CD14-positive monocyte (primary cell): ENCODE results near the gene GAPVD1. TPM values are rescaled to one million over a fixed set of nuclear protein-coding genes. Genes with fewer than 3 reads are reported as not detected.
A peak's percentile ranks its signal among the peaks of the same experiment; 100 is the strongest.

Experiments used
- DNase-seq, 3 donors: peaks; one replicate each; pipeline ENCODE4 v3.0.0-alpha.2; 2011 to 2022
- H2AFZ ChIP-seq: 2 replicates; pipeline ENCODE4 v1.6.0; 2012; ENCODE audit warnings: mild to moderate bottlenecking, low read depth, low read length, inconsistent platforms; ENCODE audit not compliant: insufficient read depth, poor library complexity, severe bottlenecking
- H3K27ac ChIP-seq, 2 donors: 1 replicate in 1 of 2; 2 replicates in 1 of 2; pipeline ENCODE4 v1.5.1; 2012 to 2013; ENCODE audit warnings: low read length in 2 of 2, control low read depth in 1 of 2, inconsistent platforms in 1 of 2, low read depth in 1 of 2, mild to moderate bottlenecking in 1 of 2
- H3K27me3 ChIP-seq, 2 donors: one replicate each; pipeline versions ENCODE4 v1.6.0 to v1.6.1; 2011 to 2013; ENCODE audit warnings: low read length in 2 of 2; ENCODE audit not compliant: control insufficient read depth in 2 of 2, insufficient read depth in 2 of 2
- H3K36me3 ChIP-seq, 2 donors: replicated peaks in 1 of 2; 1 replicate in 1 of 2; 2 replicates in 1 of 2; pipeline versions ENCODE4 v1.5.1 to v1.6.1; 2012 to 2013; ENCODE audit warnings: low read length in 2 of 2, control low read depth in 1 of 2, inconsistent platforms in 1 of 2, mild to moderate bottlenecking in 1 of 2; ENCODE audit not compliant: insufficient read depth in 2 of 2, control insufficient read depth in 1 of 2
- H3K4me1 ChIP-seq, 2 donors: 1 replicate in 1 of 2; 2 replicates in 1 of 2; pipeline versions ENCODE4 v1.5.1 to v1.6.1; 2012 to 2013; ENCODE audit warnings: low read length in 2 of 2, control low read depth in 1 of 2, inconsistent platforms in 1 of 2, mild to moderate bottlenecking in 1 of 2, moderate library complexity in 1 of 2; ENCODE audit not compliant: insufficient read depth in 2 of 2, control insufficient read depth in 1 of 2
- H3K4me2 ChIP-seq: replicated peaks from 2 replicates; pipeline ENCODE3; 2012; ENCODE audit warnings: low read length, moderate library complexity, mild to moderate bottlenecking; ENCODE audit not compliant: poor library complexity, severe bottlenecking; ENCODE audit errors: extremely low read depth
- H3K4me3 ChIP-seq, 3 experiments: fragments of 200-600 bp in 1 of 3; sonication (generic) in 1 of 3; replicated peaks in 1 of 3; 1 replicate in 2 of 3; 2 replicates in 1 of 3; pipeline ENCODE4 v1.5.1; 2011 to 2013; ENCODE audit warnings: low read length in 3 of 3, mild to moderate bottlenecking in 3 of 3, control low read depth in 2 of 3, low read depth in 2 of 3, inconsistent platforms in 1 of 3, moderate library complexity in 1 of 3
- H3K79me2 ChIP-seq: 2 replicates; pipeline ENCODE4 v1.6.0; 2012; ENCODE audit warnings: mild to moderate bottlenecking, control low read depth, inconsistent platforms, low read length, moderate library complexity; ENCODE audit not compliant: insufficient read depth
- H3K9ac ChIP-seq: 2 replicates; pipeline ENCODE4 v1.6.0; 2017; ENCODE audit warnings: low read length, mild to moderate bottlenecking; ENCODE audit not compliant: insufficient read depth, poor library complexity, severe bottlenecking
- H3K9me3 ChIP-seq, 2 donors: replicated peaks in 1 of 2; 1 replicate in 1 of 2; 2 replicates in 1 of 2; pipeline versions ENCODE4 v1.5.1 to v1.6.1; 2012 to 2013; ENCODE audit warnings: low read length in 2 of 2, control low read depth in 1 of 2; ENCODE audit not compliant: control insufficient read depth in 1 of 2, insufficient read depth in 1 of 2
- H4K20me1 ChIP-seq: 2 replicates; pipeline ENCODE4 v1.6.0; 2012; ENCODE audit warnings: mild to moderate bottlenecking, low read length, control low read depth, moderate library complexity; ENCODE audit not compliant: insufficient read depth
- H3K27ac Mint-ChIP-seq, 7 donors: one replicate each; pipeline ENCODE4 v1.8.0; 2020; ENCODE audit warnings: mild to moderate bottlenecking in 7 of 7, mixed read lengths in 7 of 7, moderate library complexity in 6 of 7, inconsistent platforms in 2 of 7
- H3K27me3 Mint-ChIP-seq, 3 donors: one replicate each; pipeline ENCODE4 v1.8.0; 2021 to 2022; ENCODE audit warnings: low read depth in 3 of 3, mild to moderate bottlenecking in 3 of 3, mixed read lengths in 3 of 3, moderate library complexity in 3 of 3, inconsistent platforms in 1 of 3
- H3K36me3 Mint-ChIP-seq, 2 donors: one replicate each; pipeline ENCODE4 v1.8.0; 2020; ENCODE audit warnings: mixed read lengths in 2 of 2, inconsistent platforms in 1 of 2, mild to moderate bottlenecking in 1 of 2
- H3K4me1 Mint-ChIP-seq: one replicate; pipeline ENCODE4 v1.8.0; 2020; ENCODE audit warnings: mild to moderate bottlenecking, mixed read lengths
- H3K4me3 Mint-ChIP-seq, 2 donors: one replicate each; pipeline ENCODE4 v1.8.0; 2020; ENCODE audit warnings: mild to moderate bottlenecking in 2 of 2, mixed read lengths in 2 of 2, moderate library complexity in 1 of 2
- H3K9me3 Mint-ChIP-seq, 7 donors: one replicate each; pipeline ENCODE4 v1.8.0; 2020 to 2022; ENCODE audit warnings: mixed read lengths in 7 of 7, mild to moderate bottlenecking in 6 of 7, moderate library complexity in 6 of 7, inconsistent platforms in 2 of 7
- WGBS: methylation state at CpG from one replicate; pipeline ENCODE4 v1.1.5; 2013; ENCODE audit warnings: missing lambda C conversion rate; ENCODE audit not compliant: insufficient coverage; 5-methylcytosine and 5-hydroxymethylcytosine counted together
- intact Hi-C, 2 donors: fragments of 100-400 bp; cut with micrococcal nuclease; formaldehyde crosslinking; loops; one replicate each; pipeline versions ENCODE4 v1.15.0 to v1.15.1; 2023
- polyA plus RNA-seq, 3 donors: library from polyadenylated mRNA; depleted of rRNA in 1 of 3; unstranded in 2 of 3; stranded (reverse) in 1 of 3; fragments of 300-500 nt in 2 of 3; fragments of >200 nt in 1 of 3; fragmentation: Illumina TruSeq in 2 of 3; gene quantifications; 1 replicate in 2 of 3; 2 replicates in 1 of 3; pipeline ENCODE4 v1.2.3, GENCODE V29; 2012 to 2021
- TF ChIP-seq, protein P1 (sequence below): fragments of 200-600 bp; IDR thresholded peaks from one replicate; pipeline ENCODE4 v1.8.0; 2022; ENCODE audit warnings: antibody characterized with exemption, mild to moderate bottlenecking

The GAPVD1 gene
- polyA plus RNA-seq, 3 donors: 18.7 to 49.2 (median 30.5) TPM

GRCh38 chr9:125410522-125410894 lies 148.9 kb downstream of the GAPVD1 start:
- peak overlapping the region in 1 of 2 donors; percentile 67 for H3K4me3 Mint-ChIP-seq
- intact Hi-C loops: no loop called here
- no peaks in the 10 kb centered on the region for H3K36me3 ChIP-seq
- no peak overlapping the region for H3K9ac ChIP-seq
- no peak overlapping the region for H3K4me3 ChIP-seq
- H2AFZ ChIP-seq: no peak overlapping the region
- H3K79me2 ChIP-seq: no peaks in the 10 kb centered on the region
- H3K27ac ChIP-seq: no peak overlapping the region
- WGBS: 95% methylated on average over 24 of the region's 24 CpGs
- peaks cover 0 to 6% (median 0%) of the 10 kb centered on the region in 7 donors for H3K9me3 Mint-ChIP-seq
- peaks cover 8 to 15% of the 10 kb centered on the region in 2 donors for H3K4me1 ChIP-seq
- H4K20me1 ChIP-seq: no peaks in the 10 kb centered on the region
- TF ChIP-seq, protein P1, sequence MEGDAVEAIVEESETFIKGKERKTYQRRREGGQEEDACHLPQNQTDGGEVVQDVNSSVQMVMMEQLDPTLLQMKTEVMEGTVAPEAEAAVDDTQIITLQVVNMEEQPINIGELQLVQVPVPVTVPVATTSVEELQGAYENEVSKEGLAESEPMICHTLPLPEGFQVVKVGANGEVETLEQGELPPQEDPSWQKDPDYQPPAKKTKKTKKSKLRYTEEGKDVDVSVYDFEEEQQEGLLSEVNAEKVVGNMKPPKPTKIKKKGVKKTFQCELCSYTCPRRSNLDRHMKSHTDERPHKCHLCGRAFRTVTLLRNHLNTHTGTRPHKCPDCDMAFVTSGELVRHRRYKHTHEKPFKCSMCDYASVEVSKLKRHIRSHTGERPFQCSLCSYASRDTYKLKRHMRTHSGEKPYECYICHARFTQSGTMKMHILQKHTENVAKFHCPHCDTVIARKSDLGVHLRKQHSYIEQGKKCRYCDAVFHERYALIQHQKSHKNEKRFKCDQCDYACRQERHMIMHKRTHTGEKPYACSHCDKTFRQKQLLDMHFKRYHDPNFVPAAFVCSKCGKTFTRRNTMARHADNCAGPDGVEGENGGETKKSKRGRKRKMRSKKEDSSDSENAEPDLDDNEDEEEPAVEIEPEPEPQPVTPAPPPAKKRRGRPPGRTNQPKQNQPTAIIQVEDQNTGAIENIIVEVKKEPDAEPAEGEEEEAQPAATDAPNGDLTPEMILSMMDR: no peak
- no peak overlapping the region for H3K4me2 ChIP-seq
- peaks cover 0 to 3% of the 10 kb centered on the region in 2 donors for H3K36me3 Mint-ChIP-seq
- H3K9me3 ChIP-seq: no peaks in the 10 kb centered on the region
- peaks cover 27 to 35% (median 27%) of the 10 kb centered on the region in 3 donors for H3K27me3 Mint-ChIP-seq
- H3K4me1 Mint-ChIP-seq: peaks cover 20% of the 10 kb centered on the region
- H3K27ac Mint-ChIP-seq: peak overlapping the region in 2 of 7 donors; percentile 5 to 42
- no peak for DNase-seq
- H3K27me3 ChIP-seq: peaks cover 0 to 17% of the 10 kb centered on the region in 2 donors

DNA sequence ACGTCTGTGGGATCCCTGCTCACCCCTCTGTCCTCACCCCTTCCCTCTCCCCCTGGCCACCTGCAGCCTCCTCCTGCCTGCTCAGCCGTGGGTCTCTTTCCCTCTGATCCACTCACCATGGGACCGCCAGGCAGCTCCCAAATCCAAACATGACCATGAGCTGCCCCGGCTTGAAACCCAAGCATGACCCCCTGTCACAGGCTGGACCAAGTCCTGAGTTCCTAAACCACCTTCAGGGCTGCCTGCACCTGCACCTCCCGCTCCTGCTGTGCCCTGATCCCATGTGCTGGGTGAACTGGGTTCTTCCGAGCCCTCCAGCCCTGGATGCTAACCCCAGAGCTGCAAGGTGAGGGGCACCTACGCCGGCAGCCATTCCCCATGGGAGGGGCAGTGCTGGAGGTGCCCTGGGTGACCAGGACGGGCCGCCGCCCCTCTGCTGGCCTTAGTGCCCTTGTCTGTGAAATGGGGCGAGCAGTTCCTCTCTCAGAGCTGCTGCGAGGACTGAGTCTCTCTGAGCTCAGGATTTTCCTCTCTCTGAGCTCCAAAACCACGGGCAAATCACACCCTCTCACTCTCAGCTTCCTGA lies 149.6 kb downstream of the GAPVD1 start:
- intact Hi-C loops: no loop called here
- H3K4me1 ChIP-seq: peaks cover 8 to 15% of the 10 kb centered on the region in 2 donors
- no peak overlapping the region for H3K4me3 ChIP-seq
- peaks cover 0 to 3% of the 10 kb centered on the region in 2 donors for H3K36me3 Mint-ChIP-seq
- no peak overlapping the region for H3K4me2 ChIP-seq
- H3K4me3 Mint-ChIP-seq: peak overlapping the region in 1 of 2 donors; percentile 52
- H3K4me1 Mint-ChIP-seq: peaks cover 20% of the 10 kb centered on the region
- peaks cover 0 to 6% (median 0%) of the 10 kb centered on the region in 7 donors for H3K9me3 Mint-ChIP-seq
- no peak overlapping the region for H3K27ac ChIP-seq
- 90% methylated on average over 11 of the region's 14 CpGs for WGBS
- H3K9ac ChIP-seq: no peak overlapping the region
- no peaks in the 10 kb centered on the region for H3K36me3 ChIP-seq
- DNase-seq: no peak
- H2AFZ ChIP-seq: no peak overlapping the region
- TF ChIP-seq, protein P1: no peak
- H3K27ac Mint-ChIP-seq: peak overlapping the region in 1 of 7 donors; percentile 54
- H3K79me2 ChIP-seq: no peaks in the 10 kb centered on the region
- no peaks in the 10 kb centered on the region for H4K20me1 ChIP-seq
- H3K27me3 Mint-ChIP-seq: peaks cover 23 to 34% (median 27%) of the 10 kb centered on the region in 3 donors
- peaks cover 0 to 17% of the 10 kb centered on the region in 2 donors for H3K27me3 ChIP-seq
- no peaks in the 10 kb centered on the region for H3K9me3 ChIP-seq
